AG09309 (cell line): Measurements from ENCODE around the gene RPS6KL1.

ENCODE experiments used
- DNase-seq: peaks from one replicate; pipeline ENCODE4 v3.0.0-alpha.2; 2010; ENCODE audit warnings: low read depth
- H3K4me3 ChIP-seq: 2 replicates; pipeline ENCODE4 v1.5.1; 2011; ENCODE audit warnings: mild to moderate bottlenecking, low read depth, low read length, moderate library complexity; ENCODE audit not compliant: control insufficient read depth
- CTCF ChIP-seq: IDR thresholded peaks from 2 replicates; pipeline ENCODE4 v1.5.1; 2011; ENCODE audit warnings: mild to moderate bottlenecking, low read depth, low read length, inconsistent platforms; ENCODE audit not compliant: insufficient read depth, control insufficient read depth; ENCODE audit errors: missing control alignments

The RPS6KL1 gene

GRCh38 chr14:74856366-74856765 is 66.7 kb downstream of the RPS6KL1 start:
- no peak for DNase-seq
- no peak overlapping the region for H3K4me3 ChIP-seq
- TF ChIP-seq CTCF = no peak

- H3K4me3 ChIP-seq = no peak overlapping the region
- TF ChIP-seq CTCF = no peak
- DNase-seq = no peak
Observed at GRCh38 chr14:74855945-74856344, 67.1 kb downstream of the RPS6KL1 start.

- H3K4me3 ChIP-seq = no peak overlapping the region
- TF ChIP-seq CTCF = no peak
- no peak for DNase-seq
Observed at GRCh38 chr14:74855021-74855420, 68.0 kb downstream of the RPS6KL1 start.
